HG03103 (cell line): ENCODE measurements around the gene EXOC3.

Experiments
- ATAC-seq: cut with Tn5 transposase; IDR thresholded peaks from one replicate; pipeline ENCODE4 v1.9.1; 2021; ENCODE audit warnings: low read depth; ENCODE audit not compliant: unreplicated experiment

EXOC3 gene

GRCh38 chr5:424301-425110 is 18.5 kb upstream of the EXOC3 start:
- peak; percentile 80 for ATAC-seq

DNA sequence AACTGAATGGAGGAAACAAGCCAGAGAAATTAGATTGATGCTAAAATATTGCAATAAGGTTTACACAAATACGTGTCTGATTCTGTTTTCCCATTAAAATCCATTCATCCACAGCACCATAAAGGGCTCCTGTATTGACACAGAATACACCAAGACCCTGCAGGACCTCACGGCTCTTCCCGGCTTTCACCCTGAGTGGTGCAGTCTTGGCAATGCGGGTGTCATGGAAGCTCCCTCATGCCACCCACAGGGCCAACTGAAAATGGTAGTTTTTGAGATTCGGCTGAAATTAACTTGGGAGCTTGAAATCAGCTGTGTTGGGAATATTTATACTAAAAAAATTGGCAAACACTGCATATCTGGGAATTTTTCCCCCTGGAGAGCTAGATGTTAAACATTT is 17.3 kb upstream of the EXOC3 start:
- no peak for ATAC-seq

- no peak for ATAC-seq
Observed at GRCh38 chr5:426392-426976, 16.5 kb upstream of the EXOC3 start.

DNA sequence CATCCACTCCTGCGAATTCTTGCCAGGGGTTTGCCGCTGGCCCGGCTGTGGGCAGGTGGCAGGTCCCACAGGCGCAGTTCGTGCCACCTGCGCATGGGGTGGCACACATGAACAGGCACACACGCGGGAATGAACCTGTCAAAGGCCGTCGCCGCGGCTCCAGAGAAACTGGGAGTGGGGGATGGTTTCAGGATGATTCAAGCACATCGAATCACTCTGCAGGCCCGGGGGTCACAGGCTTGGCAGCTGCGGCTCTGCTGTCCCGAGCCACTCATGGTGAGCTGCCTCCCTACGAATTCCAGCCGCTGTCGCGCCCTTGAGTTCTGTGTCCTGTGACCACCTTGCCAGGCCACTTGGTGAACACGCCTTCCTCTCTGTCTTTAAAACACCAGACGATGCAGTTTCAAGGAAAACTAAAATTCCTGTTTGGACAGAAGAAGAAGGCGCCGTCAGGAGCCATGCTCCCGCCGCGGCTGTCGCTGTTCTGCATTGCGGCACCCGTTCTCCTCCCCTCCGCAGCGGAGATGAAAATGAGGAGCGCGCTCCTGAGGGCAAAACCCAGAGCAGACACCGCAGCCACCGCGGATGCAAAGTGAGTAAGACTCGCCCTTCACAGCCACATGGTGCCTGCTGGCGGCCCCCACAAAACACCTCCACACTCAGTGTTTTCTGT is 15.4 kb upstream of the EXOC3 start:
- ATAC-seq: no peak

DNA sequence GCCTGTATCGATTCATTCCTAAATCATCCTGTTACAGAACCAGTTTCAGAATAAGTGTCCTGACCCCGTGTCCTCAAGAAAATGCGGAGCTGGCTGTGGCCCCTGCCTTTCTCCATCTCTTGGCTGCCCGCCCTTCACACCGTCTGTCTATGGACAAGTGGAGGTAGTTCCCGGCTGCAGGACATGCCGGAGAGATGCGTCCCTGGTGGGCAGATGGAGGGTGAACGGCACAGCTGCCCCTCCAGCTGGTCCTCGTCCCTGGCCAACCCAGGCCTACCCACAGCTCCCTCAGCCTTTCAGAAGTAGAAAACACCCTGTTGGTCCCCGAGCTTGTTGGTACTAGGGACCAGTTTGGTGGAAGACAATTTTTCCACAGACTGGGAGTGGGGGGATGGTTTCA is 14.8 kb upstream of the EXOC3 start:
- ATAC-seq: no peak

DNA sequence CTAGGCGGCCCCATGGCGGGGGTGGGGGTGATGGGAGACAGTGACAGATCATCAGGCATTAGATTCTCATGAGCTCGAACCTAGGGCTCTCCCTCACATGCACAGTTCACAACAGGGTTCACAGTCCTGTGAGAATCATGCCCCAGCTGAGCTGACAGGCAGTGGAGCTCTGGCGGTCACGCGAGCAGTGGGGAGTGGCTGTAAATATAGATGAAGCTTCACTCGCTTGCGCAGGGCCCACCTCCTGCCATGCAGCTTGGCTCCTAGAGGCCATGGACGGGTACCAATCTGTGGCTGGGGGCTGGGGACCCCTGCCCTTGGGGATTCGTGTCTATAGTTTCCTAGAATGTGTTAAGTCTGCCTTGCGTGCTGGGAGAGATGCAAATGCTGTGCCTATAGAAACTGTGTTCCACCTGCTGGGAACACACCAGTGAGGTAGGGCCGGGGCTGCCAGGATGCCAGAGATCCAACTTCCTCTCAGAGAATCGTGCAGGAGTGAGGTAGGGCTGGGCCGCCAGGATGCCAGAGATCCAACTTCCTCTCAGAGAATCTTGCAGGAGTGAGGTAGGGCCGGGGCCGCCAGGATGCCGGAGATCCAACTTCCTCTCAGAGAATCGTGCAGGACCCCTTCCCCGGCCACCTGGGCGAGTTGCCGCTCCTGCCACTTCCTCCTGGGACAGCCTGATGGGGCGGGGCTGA is 14.1 kb upstream of the EXOC3 start:
- no peak for ATAC-seq

DNA sequence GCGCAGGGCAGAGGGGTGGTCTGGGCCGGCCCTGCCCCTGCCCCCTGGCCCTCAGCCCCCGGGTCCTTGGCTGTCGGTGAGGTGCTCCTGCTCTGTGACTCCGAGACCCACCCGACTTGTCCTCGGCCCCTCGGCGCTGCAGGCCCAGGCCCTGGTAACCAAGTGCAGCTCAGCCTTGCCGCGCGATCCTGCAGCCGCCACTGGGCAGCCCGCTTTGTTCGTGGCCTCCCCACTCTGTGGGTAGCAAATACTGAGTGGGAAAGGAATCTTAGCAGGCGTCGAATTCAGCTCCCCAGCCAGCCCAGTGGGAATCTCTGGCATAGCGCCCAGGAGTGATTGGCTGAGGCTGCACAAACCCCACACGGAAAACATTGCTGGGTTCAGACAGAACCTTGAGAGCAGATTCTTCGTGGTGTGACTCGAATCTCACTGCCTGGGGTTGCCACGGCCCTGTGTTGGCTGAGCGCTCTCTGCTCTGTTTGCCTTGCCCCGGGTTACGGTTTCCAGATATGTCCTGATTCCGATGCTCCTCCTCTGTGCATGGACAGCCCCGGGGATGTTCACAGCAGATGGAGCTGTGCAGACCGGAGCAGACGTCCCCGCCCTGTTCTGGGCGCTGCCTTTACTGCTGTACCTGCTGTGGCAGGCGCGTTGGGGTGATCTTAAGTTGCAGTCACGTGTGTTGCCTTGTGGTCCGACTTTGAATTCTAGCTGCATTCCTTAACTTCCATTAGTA is 13.4 kb upstream of the EXOC3 start:
- no peak for ATAC-seq

DNA sequence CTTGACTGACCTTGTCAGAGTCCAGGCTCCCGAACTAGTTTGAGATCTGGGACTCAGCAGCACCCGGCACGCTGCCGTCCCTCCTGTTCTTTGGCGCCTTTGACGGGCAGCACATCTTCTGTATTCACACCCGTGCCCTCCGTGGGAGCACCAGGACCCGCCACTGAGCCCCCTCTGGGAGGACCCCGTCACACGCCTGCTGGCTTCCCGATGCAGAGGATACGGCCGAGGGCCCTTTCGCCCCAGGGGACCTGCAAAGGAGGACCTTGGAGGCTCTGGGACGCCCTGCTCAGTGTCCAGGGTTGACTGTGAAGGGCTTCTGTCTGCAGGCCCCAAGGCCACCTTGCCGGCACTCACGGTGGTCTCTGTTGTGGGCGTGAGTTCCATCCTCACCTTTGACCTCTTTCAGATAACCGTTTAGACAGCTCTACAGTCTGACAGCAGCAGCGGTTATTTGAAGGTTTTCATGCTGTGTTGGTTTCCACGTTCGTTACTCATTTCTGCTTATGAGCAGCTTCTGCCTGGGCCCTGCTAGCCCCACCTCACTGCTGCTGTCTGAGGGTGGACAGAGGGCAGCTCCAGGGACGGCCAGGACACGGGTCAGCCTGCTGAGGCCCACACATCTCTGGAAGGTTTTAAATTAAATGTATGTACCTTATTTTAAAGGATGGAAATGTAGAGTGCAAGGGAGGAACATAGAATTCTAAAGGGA is 12.6 kb upstream of the EXOC3 start:
- ATAC-seq: no peak

DNA sequence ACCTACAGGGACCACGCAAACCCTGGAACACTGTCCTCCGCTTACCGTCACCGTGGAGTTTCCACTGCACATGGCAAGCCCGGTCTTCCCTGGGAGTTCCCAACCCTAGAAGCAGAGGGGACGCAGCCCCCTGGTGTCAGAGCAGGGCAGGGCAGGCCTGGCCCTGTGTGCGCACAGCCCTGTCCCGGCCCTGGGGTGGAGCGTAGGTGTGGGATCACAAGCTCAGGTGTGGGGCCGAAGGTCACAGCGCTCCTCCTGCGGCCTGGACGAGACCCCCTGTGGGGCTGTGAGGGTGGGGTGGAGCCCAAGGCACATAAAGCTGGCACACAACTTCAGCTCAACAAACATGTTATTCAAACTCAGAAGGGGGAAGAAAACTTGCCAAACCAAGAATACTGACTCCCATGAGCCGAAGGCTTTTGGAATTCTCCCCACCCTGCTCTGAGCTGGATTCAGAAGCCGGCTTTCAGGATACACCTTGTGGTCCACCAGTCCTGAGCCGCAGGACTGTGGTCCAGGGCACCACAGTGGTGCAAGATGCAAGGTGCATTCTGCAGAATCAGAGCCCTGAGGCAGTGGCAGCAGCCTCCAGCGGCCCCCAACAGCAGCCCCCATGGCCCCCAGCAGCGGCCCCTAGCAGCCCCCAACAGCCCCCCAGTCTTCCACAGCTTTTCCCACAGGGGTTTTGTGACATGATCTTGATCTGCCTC is 11.8 kb upstream of the EXOC3 start:
- peak; percentile 69 for ATAC-seq

- ATAC-seq: no peak
Observed at GRCh38 chr5:431711-432050, 11.3 kb upstream of the EXOC3 start.

GRCh38 chr5:432201-432927 is 10.6 kb upstream of the EXOC3 start:
- no peak for ATAC-seq

GRCh38 chr5:432928-433791 is 9.8 kb upstream of the EXOC3 start:
- no peak for ATAC-seq

DNA sequence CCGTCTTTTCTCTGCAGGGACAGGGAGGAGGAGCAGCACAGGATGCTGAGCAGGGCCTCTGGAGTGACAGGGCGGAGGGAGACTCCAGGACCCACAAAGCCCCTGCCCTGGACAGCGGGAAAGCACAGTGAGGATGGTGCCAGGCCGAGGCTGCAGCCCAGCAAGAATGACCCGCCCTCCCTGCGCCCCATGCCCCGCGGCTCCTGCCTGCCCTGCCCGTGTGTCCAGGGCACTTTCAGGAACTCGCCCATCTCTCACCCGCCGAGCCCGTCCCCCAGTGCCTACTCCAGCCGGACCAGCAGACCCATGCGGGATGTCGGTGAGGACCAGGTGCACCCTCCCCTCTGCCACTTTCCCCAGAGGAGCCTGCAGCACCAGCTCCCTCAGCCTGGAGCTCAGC is 9.1 kb upstream of the EXOC3 start:
- no peak for ATAC-seq

GRCh38 chr5:434443-435146 is 8.4 kb upstream of the EXOC3 start:
- no peak for ATAC-seq

DNA sequence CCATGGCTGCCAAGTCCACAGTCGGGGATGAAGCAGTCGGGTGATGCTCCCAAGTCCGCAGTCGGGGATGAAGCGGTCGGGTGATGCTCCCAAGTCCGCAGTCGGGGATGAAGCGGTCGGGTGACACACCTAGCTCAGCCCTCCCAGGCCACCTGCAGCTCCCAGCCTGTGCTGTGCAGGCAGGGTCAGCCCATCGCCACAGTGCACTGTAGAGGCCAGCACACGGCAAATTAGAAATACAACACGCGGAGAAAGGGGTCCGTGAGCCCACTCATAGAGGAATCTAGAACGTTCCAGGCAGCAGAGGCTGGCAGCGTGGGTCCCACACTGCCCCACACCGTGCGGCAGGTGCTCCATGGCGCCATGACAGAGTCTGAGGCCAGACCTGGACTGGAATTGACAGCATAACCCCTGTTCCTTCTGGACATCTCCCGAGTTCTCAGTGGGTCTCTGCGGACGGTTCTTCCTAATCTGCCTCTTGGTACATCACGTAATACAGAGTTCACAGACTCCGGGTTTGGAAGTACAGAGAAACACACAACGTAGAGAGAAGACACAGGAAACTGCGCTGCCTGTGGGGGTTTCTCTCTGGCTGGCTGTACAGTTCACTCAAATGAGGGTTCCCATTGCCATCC is 7.7 kb upstream of the EXOC3 start:
- ATAC-seq: no peak

GRCh38 chr5:435961-436640 is 6.9 kb upstream of the EXOC3 start:
- ATAC-seq: no peak
